Keratinocyte (primary cell): ENCODE measurements around the gene NUMBL. TPM values are rescaled to one million over a fixed set of nuclear protein-coding genes. Genes with fewer than 3 reads are reported as not detected.

Experiments used
- DNase-seq: peaks from one replicate; pipeline ENCODE4 v3.0.0-alpha.2; 2011; ENCODE audit warnings: low read depth, missing footprints, low spot score
- FAIRE-seq: peaks from 2 replicates; lab custom pipeline; 2011; peaks lifted over from hg19 to GRCh38; lab: Jason Lieb, UNC
- H2AFZ ChIP-seq: 2 replicates; pipeline ENCODE4 v1.6.0; 2012; ENCODE audit warnings: low read length, control low read depth, inconsistent platforms; ENCODE audit not compliant: control insufficient read depth
- H3K27ac ChIP-seq: 2 replicates; pipeline ENCODE4 v1.5.1; 2011; ENCODE audit warnings: low read length; ENCODE audit not compliant: control insufficient read depth, insufficient read depth
- H3K27me3 ChIP-seq: 3 replicates; pipeline ENCODE4 v1.6.0; 2011; ENCODE audit warnings: low read length; ENCODE audit not compliant: control insufficient read depth, insufficient read depth; ENCODE audit errors: extremely low read depth
- H3K36me3 ChIP-seq, 2 experiments: 2 replicates in 1 of 2; 3 replicates in 1 of 2; pipeline ENCODE4 v1.5.1; 2011; ENCODE audit warnings: low read length in 2 of 2, mild to moderate bottlenecking in 1 of 2; ENCODE audit not compliant: control insufficient read depth in 2 of 2, insufficient read depth in 2 of 2; ENCODE audit errors: extremely low read depth in 1 of 2
- H3K4me1 ChIP-seq: 3 replicates; pipeline ENCODE4 v1.5.1; 2011; ENCODE audit warnings: low read length; ENCODE audit not compliant: control insufficient read depth, insufficient read depth; ENCODE audit errors: extremely low read depth
- H3K4me2 ChIP-seq: 3 replicates; pipeline ENCODE4 v1.6.0; 2011; ENCODE audit warnings: low read depth, low read length; ENCODE audit not compliant: control insufficient read depth, insufficient read depth; ENCODE audit errors: extremely low read depth
- H3K4me3 ChIP-seq, 3 experiments: fragments of 200-600 bp in 1 of 3; sonication (generic) in 1 of 3; 2 replicates in 2 of 3; 3 replicates in 1 of 3; pipeline ENCODE4 v1.5.1; 2011 to 2016; ENCODE audit warnings: low read length in 3 of 3, mild to moderate bottlenecking in 3 of 3, control low read depth in 2 of 3, inconsistent platforms in 1 of 3, low read depth in 1 of 3, mixed read lengths in 1 of 3, mixed run types in 1 of 3, moderate library complexity in 1 of 3; ENCODE audit not compliant: control insufficient read depth in 2 of 3, insufficient read depth in 2 of 3; ENCODE audit errors: extremely low read depth in 1 of 3
- H3K79me2 ChIP-seq: 2 replicates; pipeline ENCODE4 v1.6.0; 2012; ENCODE audit warnings: low read length; ENCODE audit not compliant: control insufficient read depth, insufficient read depth
- H3K9ac ChIP-seq: 3 replicates; pipeline ENCODE4 v1.6.0; 2011; ENCODE audit warnings: low read length; ENCODE audit not compliant: control insufficient read depth, insufficient read depth; ENCODE audit errors: extremely low read depth
- H3K9me1 ChIP-seq: 3 replicates; pipeline ENCODE4 v1.6.0; 2011; ENCODE audit warnings: low read length; ENCODE audit not compliant: control insufficient read depth, insufficient read depth; ENCODE audit errors: extremely low read depth
- H3K9me3 ChIP-seq: 2 replicates; pipeline ENCODE4 v1.5.1; 2012; ENCODE audit warnings: low read depth, low read length; ENCODE audit not compliant: control insufficient read depth
- H4K20me1 ChIP-seq: 3 replicates; pipeline ENCODE4 v1.6.0; 2011; ENCODE audit warnings: low read length; ENCODE audit not compliant: control insufficient read depth, insufficient read depth; ENCODE audit errors: extremely low read depth
- CTCF ChIP-seq, 3 experiments: IDR thresholded peaks in 1 of 3; conservative IDR thresholded peaks in 1 of 3; optimal IDR thresholded peaks in 1 of 3; 2 replicates in 2 of 3; 3 replicates in 1 of 3; pipeline versions ENCODE3 to v1.5.1; 2011; ENCODE audit warnings: low read length in 3 of 3, mild to moderate bottlenecking in 3 of 3, moderate library complexity in 2 of 3, control low read depth in 1 of 3, inconsistent platforms in 1 of 3; ENCODE audit not compliant: insufficient read depth in 2 of 3; ENCODE audit errors: extremely low read depth in 1 of 3
- EZH2 ChIP-seq: IDR thresholded peaks from one replicate; pipeline ENCODE4 v1.6.1; 2012; ENCODE audit warnings: inconsistent platforms, mild to moderate bottlenecking, low read length, moderate library complexity
- dilution Hi-C: fragments of 300-500 bp; cut with MboI; formaldehyde crosslinking; loops from one replicate; pipeline ENCODE4 v1.7.0; 2020; ENCODE audit warnings: low sequenced_read_pairs; ENCODE audit not compliant: extremely low pct_ligation_motif_present
- polyA plus RNA-seq, 5 experiments: library from polyadenylated mRNA; depleted of rRNA in 3 of 5; stranded (reverse) in 3 of 5; stranded (forward) in 1 of 5; unstranded in 1 of 5; fragments of >200 nt; gene quantifications; 1 replicate in 1 of 5; 2 replicates in 3 of 5; 3 replicates in 1 of 5; pipeline versions ENCODE4 v1.2.1 to v1.2.3, GENCODE V29; 2011 to 2012; ENCODE audit warnings: missing spikeins in 2 of 5, low read depth in 1 of 5, low replicate concordance in 1 of 5

The NUMBL gene
- polyA plus RNA-seq, 1 donor (not counting 4 experiments of a cell fraction or from before 2014, with no cell fraction given) = 5.7 TPM

GRCh38 chr19:40705950-40706619 is 15.6 kb upstream of the NUMBL start:
- H3K4me2 ChIP-seq = no peak overlapping the region
- DNase-seq = no peak
- H2AFZ ChIP-seq = no peak overlapping the region
- H3K9me3 ChIP-seq = no peaks in the 10 kb centered on the region
- H3K36me3 ChIP-seq = peaks cover 23 to 41% of the 10 kb centered on the region in 2 experiments
- H3K79me2 ChIP-seq = no peaks in the 10 kb centered on the region
- no peak for FAIRE-seq
- no peaks in the 10 kb centered on the region for H4K20me1 ChIP-seq
- H3K4me1 ChIP-seq = no peaks in the 10 kb centered on the region
- no peak overlapping the region for H3K9ac ChIP-seq
- no peaks in the 10 kb centered on the region for H3K9me1 ChIP-seq
- no peak overlapping the region for H3K4me3 ChIP-seq
- TF ChIP-seq EZH2 = no peak
- TF ChIP-seq CTCF (optimal IDR thresholded peaks at IDR 0.05 in 1 of 3, IDR thresholded peaks at IDR 0.05 in 1 of 3, conservative IDR thresholded peaks at IDR 0.05 in 1 of 3; ENCODE audit: extremely low read depth in 1 of 3, insufficient read depth in 2 of 3, low read length in 3 of 3) = no peak
- H3K27ac ChIP-seq = no peak overlapping the region
- no peaks in the 10 kb centered on the region for H3K27me3 ChIP-seq
- dilution Hi-C loops = no loop called here

GRCh38 chr19:40705362-40705651 is 14.9 kb upstream of the NUMBL start:
- Histone ChIP-seq H3K9ac (no peak overlapping the region), H3K4me2 (no peak overlapping the region), H3K4me1 (no peaks in the 10 kb centered on the region), H3K36me3 (peaks cover 22 to 38% of the 10 kb centered on the region in 2 experiments), H3K27ac (no peak overlapping the region), H3K9me1 (no peaks in the 10 kb centered on the region), H4K20me1 (no peaks in the 10 kb centered on the region), H3K9me3 (no peaks in the 10 kb centered on the region), H3K79me2 (no peaks in the 10 kb centered on the region), H3K4me3 (no peak overlapping the region), H3K27me3 (no peaks in the 10 kb centered on the region), H2AFZ (no peak overlapping the region)
- TF ChIP-seq CTCF (optimal IDR thresholded peaks at IDR 0.05 in 1 of 3, IDR thresholded peaks at IDR 0.05 in 1 of 3, conservative IDR thresholded peaks at IDR 0.05 in 1 of 3; ENCODE audit: extremely low read depth in 1 of 3, insufficient read depth in 2 of 3, low read length in 3 of 3) (no peak), EZH2 (no peak)
- dilution Hi-C loops = no loop called here
- no peak for DNase-seq
- no peak for FAIRE-seq
